Upper lobe of left lung (tissue), 4 donors: ENCODE data around the gene TRIM17.

Experiments
- CTCF ChIP-seq, 6 experiments: fragments of 450-650 bp in 4 of 6; fragments of 200-600 bp in 2 of 6; sonication (generic) in 2 of 6; IDR thresholded peaks; one replicate each; pipeline ENCODE4 v1.5.1; 2016 to 2019; ENCODE audit warnings: antibody characterized with exemption in 6 of 6
- EP300 ChIP-seq, 4 donors: sonication (generic); formaldehyde crosslinking; IDR thresholded peaks; one replicate each; pipeline ENCODE4 v1.5.1; 2017; ENCODE audit warnings: antibody characterized with exemption in 4 of 4, control low read depth in 2 of 4
- POLR2A ChIP-seq, 4 donors: fragments of 450-650 bp; IDR thresholded peaks; one replicate each; pipeline ENCODE4 v1.5.1; 2016 to 2017; ENCODE audit warnings: antibody characterized with exemption in 4 of 4, mild to moderate bottlenecking in 2 of 4
- POLR2AphosphoS5 ChIP-seq, 2 donors: sonication (generic); formaldehyde crosslinking; IDR thresholded peaks; one replicate each; pipeline ENCODE4 v1.5.1; 2017; ENCODE audit warnings: antibody characterized with exemption in 2 of 2

GRCh38 chr1:228376651-228377631 is 39.7 kb downstream of the TRIM17 start:
- TF ChIP-seq CTCF (IDR thresholded peaks at IDR 0.05) (no peak), POLR2A (IDR thresholded peaks at IDR 0.05) (no peak), POLR2AphosphoS5 (IDR thresholded peaks at IDR 0.05) (no peak), EP300 (IDR thresholded peaks at IDR 0.05) (no peak)
